ENCODE results near the gene PDP2.

DNA sequence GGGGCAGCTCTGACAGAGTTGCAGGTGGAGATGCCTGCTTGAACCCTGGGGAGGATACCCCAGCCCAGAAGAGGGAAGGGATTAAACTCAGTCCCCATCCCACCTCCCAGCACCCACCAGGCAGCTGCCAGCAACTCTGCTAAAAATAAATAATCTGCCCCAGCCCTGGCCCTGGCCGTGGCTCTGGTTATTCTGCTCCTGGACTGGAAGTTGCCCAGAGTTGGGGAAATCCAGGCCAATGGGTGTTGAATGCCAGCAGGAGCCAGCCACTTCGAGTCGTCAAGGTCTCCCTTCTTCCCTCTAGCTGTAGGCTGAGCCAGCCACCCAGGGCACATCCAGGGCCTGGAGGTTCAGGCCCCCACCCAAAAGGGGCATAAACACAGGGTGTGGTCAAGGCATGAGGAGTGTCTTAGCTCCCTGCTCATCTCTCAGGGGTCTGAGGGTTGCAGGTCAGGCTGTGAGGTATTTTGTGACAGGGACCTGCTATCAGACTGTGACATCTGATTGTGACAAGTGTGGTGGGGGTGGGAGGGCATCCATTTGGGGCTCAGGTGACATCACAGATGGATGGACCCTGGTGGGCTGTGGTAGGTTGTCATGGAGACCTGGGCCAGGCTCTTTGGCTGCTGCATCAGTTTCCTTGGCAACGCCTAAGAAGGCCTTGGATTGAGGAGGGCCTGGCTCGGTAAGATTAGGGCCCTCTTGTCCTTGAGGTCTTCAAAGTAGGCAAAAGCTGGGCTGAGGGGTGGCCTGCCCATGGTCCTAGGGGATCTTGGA is 46.0 kb downstream of the PDP2 start:
- TF ChIP-seq, protein P1, sequence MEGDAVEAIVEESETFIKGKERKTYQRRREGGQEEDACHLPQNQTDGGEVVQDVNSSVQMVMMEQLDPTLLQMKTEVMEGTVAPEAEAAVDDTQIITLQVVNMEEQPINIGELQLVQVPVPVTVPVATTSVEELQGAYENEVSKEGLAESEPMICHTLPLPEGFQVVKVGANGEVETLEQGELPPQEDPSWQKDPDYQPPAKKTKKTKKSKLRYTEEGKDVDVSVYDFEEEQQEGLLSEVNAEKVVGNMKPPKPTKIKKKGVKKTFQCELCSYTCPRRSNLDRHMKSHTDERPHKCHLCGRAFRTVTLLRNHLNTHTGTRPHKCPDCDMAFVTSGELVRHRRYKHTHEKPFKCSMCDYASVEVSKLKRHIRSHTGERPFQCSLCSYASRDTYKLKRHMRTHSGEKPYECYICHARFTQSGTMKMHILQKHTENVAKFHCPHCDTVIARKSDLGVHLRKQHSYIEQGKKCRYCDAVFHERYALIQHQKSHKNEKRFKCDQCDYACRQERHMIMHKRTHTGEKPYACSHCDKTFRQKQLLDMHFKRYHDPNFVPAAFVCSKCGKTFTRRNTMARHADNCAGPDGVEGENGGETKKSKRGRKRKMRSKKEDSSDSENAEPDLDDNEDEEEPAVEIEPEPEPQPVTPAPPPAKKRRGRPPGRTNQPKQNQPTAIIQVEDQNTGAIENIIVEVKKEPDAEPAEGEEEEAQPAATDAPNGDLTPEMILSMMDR (IDR thresholded peaks at IDR 0.05): no peak
- TF ChIP-seq POLR2A (IDR thresholded peaks at IDR 0.05): no peak
- no peak for TF ChIP-seq POLR2AphosphoS5 (IDR thresholded peaks at IDR 0.05)

All from transverse colon (tissue), 4 donors.